Activated B cell treated with CpG ODN at 0.5 μM for 24 hours (primary cell): ENCODE data around the gene SMIM1. TPM values are rescaled to one million over a fixed set of nuclear protein-coding genes. Genes with fewer than 3 reads are reported as not detected.

Experiments used
- ATAC-seq: fragments of 200-7000 bp; cut with Tn5 transposase; one replicate; pipeline ENCODE4 v1.10.0; 2021; ENCODE audit warnings: low read depth, mild to moderate bottlenecking, moderate library complexity
- CTCF ChIA-PET: fragments of 350-600 bp; sonication (Branson Sonifier 250); formaldehyde crosslinking; loops from one replicate; lab custom pipeline; 2021; ENCODE audit warnings: antibody characterized with exemption; lab: Charles Lee
- POLR2A ChIA-PET: fragments of 350-600 bp; sonication (Branson Sonifier 250); formaldehyde crosslinking; loops from one replicate; lab custom pipeline; 2021; ENCODE audit warnings: antibody characterized with exemption; lab: Charles Lee
- DNase-seq: peaks from one replicate; pipeline ENCODE4 v3.0.0; 2022
- H3K27ac Mint-ChIP-seq: one replicate; pipeline ENCODE4 v1.8.0; 2020; ENCODE audit warnings: mixed read lengths
- H3K27me3 Mint-ChIP-seq: one replicate; pipeline ENCODE4 v1.8.0; 2021; ENCODE audit warnings: mixed read lengths
- H3K36me3 Mint-ChIP-seq: one replicate; pipeline ENCODE4 v1.8.0; 2021; ENCODE audit warnings: low read depth, mixed read lengths
- H3K4me1 Mint-ChIP-seq: one replicate; pipeline ENCODE4 v1.8.0; 2021; ENCODE audit warnings: mixed read lengths
- H3K4me3 Mint-ChIP-seq: one replicate; pipeline ENCODE4 v1.8.0; 2020; ENCODE audit warnings: mild to moderate bottlenecking, mixed read lengths
- H3K9me3 Mint-ChIP-seq: one replicate; pipeline ENCODE4 v1.8.0; 2020; ENCODE audit warnings: mixed read lengths
- CTCF ChIP-seq: fragments of 200-600 bp; IDR thresholded peaks from one replicate; pipeline ENCODE4 v1.8.0; 2022; ENCODE audit warnings: antibody characterized with exemption, mild to moderate bottlenecking
- intact Hi-C: fragments of 100-400 bp; cut with micrococcal nuclease; formaldehyde crosslinking; loops from one replicate; pipeline ENCODE4 v1.15.1; 2024
- total RNA-seq: library from RNA; stranded (reverse); gene quantifications from 2 replicates; pipeline ENCODE4 v1.2.3, GENCODE V29; 2022

The SMIM1 gene
- total RNA-seq, 1 donor from 2014 or later: 3.8 TPM

- ATAC-seq (no peak), DNase-seq (no peak)
- Mint-ChIP-seq H3K4me3 (no peak overlapping the region), H3K27me3 (no peaks in the 10 kb centered on the region), H3K4me1 (no peaks in the 10 kb centered on the region), H3K27ac (no peak overlapping the region), H3K9me3 (no peaks in the 10 kb centered on the region), H3K36me3 (peaks cover 72% of the 10 kb centered on the region)
- POLR2A ChIA-PET: no interaction called here
- no peak for TF ChIP-seq CTCF
- CTCF ChIA-PET: no interaction called here
- intact Hi-C loops: no loop called here
Measured at GRCh38 chr1:3819771-3820200, 47.2 kb downstream of the SMIM1 start.

GRCh38 chr1:3820316-3820715 lies 47.8 kb downstream of the SMIM1 start:
- no peaks in the 10 kb centered on the region for H3K9me3 Mint-ChIP-seq
- POLR2A ChIA-PET: no interaction called here
- no peak for DNase-seq
- no peaks in the 10 kb centered on the region for H3K27me3 Mint-ChIP-seq
- H3K4me3 Mint-ChIP-seq: no peak overlapping the region
- ATAC-seq: no peak
- intact Hi-C loops: no loop called here
- peaks cover 70% of the 10 kb centered on the region for H3K36me3 Mint-ChIP-seq
- CTCF ChIA-PET: no interaction called here
- no peak overlapping the region for H3K27ac Mint-ChIP-seq
- no peaks in the 10 kb centered on the region for H3K4me1 Mint-ChIP-seq
- TF ChIP-seq CTCF: no peak

- Mint-ChIP-seq H3K9me3 (no peaks in the 10 kb centered on the region), H3K36me3 (peaks cover 72% of the 10 kb centered on the region)
Measured at GRCh38 chr1:3821004-3821403, 48.5 kb downstream of the SMIM1 start.

GRCh38 chr1:3821447-3821846 lies 48.9 kb downstream of the SMIM1 start:
- H3K36me3 Mint-ChIP-seq: peaks cover 70% of the 10 kb centered on the region
- no peak for ATAC-seq
- no peak for DNase-seq
- no peak overlapping the region for H3K4me3 Mint-ChIP-seq
- POLR2A ChIA-PET: no interaction called here
- no peaks in the 10 kb centered on the region for H3K4me1 Mint-ChIP-seq
- no peak overlapping the region for H3K27ac Mint-ChIP-seq
- intact Hi-C loops: no loop called here
- CTCF ChIA-PET: no interaction called here
- TF ChIP-seq CTCF: no peak
- no peaks in the 10 kb centered on the region for H3K27me3 Mint-ChIP-seq
- no peaks in the 10 kb centered on the region for H3K9me3 Mint-ChIP-seq

More at GRCh38 chr1:3821004-3821403, 48.5 kb downstream of the SMIM1 start:
- ChIA-PET CTCF (no interaction called here), POLR2A (no interaction called here)
- DNase-seq (no peak), ATAC-seq (no peak)
- Mint-ChIP-seq H3K4me1 (no peaks in the 10 kb centered on the region), H3K4me3 (no peak overlapping the region), H3K27me3 (no peaks in the 10 kb centered on the region), H3K27ac (no peak overlapping the region)
- intact Hi-C loops: no loop called here
- TF ChIP-seq CTCF: no peak

GRCh38 chr1:3821908-3822307 lies 49.4 kb downstream of the SMIM1 start:
- Mint-ChIP-seq H3K36me3 (peaks cover 75% of the 10 kb centered on the region), H3K4me1 (no peaks in the 10 kb centered on the region), H3K9me3 (no peaks in the 10 kb centered on the region), H3K27ac (no peak overlapping the region), H3K27me3 (no peaks in the 10 kb centered on the region), H3K4me3 (no peak overlapping the region)
- no peak for DNase-seq
- intact Hi-C loops: no loop called here
- TF ChIP-seq CTCF: no peak
- CTCF ChIA-PET: no interaction called here
- POLR2A ChIA-PET: no interaction called here
- no peak for ATAC-seq
